MV-4-11 (cell line): ENCODE measurements around the gene TEDC1.

ENCODE experiments used
- DNase-seq: peaks from one replicate; lab custom pipeline; 2025; lab: John Stamatoyannopoulos, UW

TEDC1 gene

GRCh38 chr14:105490572-105491365 lies at the start of gene TEDC1:
TSS of gene TEDC1 (plus strand) at chr14:105491246. CDS start at chr14:105491376, 130 bp downstream.
- DNase-seq, result peak; percentile 100

- DNase-seq, result no peak
These were observed 48.9 kb upstream of the TEDC1 start for GRCh38 chr14:105442125-105442524.

GRCh38 chr14:105442834-105443233 lies 48.2 kb upstream of the TEDC1 start:
- no peak for DNase-seq

- no peak for DNase-seq
These were observed 46.2 kb upstream of the TEDC1 start for GRCh38 chr14:105444859-105445258.

GRCh38 chr14:105445290-105445689 lies 45.8 kb upstream of the TEDC1 start:
- DNase-seq, result no peak

GRCh38 chr14:105445901-105446845 lies 44.9 kb upstream of the TEDC1 start:
- DNase-seq, result no peak

- DNase-seq, result no peak
These were observed 44.1 kb upstream of the TEDC1 start for GRCh38 chr14:105446971-105447370.

GRCh38 chr14:105447651-105448640 lies 43.1 kb upstream of the TEDC1 start:
- no peak for DNase-seq

GRCh38 chr14:105448706-105449111 lies 42.3 kb upstream of the TEDC1 start:
- DNase-seq, result peak; percentile 9

- DNase-seq, result no peak
These were observed 41.5 kb upstream of the TEDC1 start for GRCh38 chr14:105449276-105450122.

GRCh38 chr14:105450123-105450505 lies 40.9 kb upstream of the TEDC1 start:
- DNase-seq, result no peak

GRCh38 chr14:105450864-105451720 lies 40.0 kb upstream of the TEDC1 start:
- no peak for DNase-seq

GRCh38 chr14:105452963-105453362 lies 38.1 kb upstream of the TEDC1 start:
- no peak for DNase-seq

GRCh38 chr14:105453847-105454246 lies 37.2 kb upstream of the TEDC1 start:
- DNase-seq, result no peak

GRCh38 chr14:105455086-105455640 lies 35.9 kb upstream of the TEDC1 start:
- DNase-seq, result no peak

GRCh38 chr14:105455766-105456660 lies 35.0 kb upstream of the TEDC1 start:
- no peak for DNase-seq

GRCh38 chr14:105456736-105457617 lies 34.1 kb upstream of the TEDC1 start:
- no peak for DNase-seq
